Measurements from ENCODE around the gene PTCD3.

The PTCD3 gene

DNA sequence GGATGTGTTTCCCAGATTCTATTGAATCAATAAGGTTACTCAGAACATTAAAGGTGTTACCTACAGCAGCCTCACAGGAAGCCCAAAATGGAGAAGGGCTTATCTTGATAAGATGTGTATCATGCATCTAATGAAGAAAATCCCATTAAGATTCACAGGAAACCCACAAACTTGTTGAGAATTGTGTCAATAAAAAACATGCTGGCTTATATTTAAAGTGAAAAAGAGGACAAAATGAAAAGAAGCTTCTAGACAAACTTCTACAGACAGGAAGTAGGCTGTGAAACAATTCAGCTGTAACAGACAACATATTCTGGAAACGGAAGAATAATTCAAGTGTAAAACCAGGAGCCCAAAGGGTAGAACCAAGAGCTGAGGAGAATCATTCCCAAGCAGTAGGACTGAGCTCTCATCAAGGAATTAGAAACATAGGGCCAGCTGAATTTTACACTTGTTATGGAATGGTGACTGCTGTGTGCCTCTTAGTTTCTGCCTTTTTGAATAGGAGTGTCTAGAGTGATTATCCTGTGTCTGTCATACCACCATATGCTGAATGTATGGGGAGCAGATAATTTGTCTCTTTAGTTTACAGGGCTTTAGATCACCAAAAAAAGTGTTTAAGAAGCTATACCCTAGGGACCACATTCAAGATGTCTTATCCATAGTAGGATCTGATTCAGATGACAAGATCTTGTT lies 79.6 kb downstream of the PTCD3 start:
- DNase-seq (ENCODE audit: insufficient read length, low spot score) (no peak), FAIRE-seq (no peak)
- TF ChIP-seq, protein P1, sequence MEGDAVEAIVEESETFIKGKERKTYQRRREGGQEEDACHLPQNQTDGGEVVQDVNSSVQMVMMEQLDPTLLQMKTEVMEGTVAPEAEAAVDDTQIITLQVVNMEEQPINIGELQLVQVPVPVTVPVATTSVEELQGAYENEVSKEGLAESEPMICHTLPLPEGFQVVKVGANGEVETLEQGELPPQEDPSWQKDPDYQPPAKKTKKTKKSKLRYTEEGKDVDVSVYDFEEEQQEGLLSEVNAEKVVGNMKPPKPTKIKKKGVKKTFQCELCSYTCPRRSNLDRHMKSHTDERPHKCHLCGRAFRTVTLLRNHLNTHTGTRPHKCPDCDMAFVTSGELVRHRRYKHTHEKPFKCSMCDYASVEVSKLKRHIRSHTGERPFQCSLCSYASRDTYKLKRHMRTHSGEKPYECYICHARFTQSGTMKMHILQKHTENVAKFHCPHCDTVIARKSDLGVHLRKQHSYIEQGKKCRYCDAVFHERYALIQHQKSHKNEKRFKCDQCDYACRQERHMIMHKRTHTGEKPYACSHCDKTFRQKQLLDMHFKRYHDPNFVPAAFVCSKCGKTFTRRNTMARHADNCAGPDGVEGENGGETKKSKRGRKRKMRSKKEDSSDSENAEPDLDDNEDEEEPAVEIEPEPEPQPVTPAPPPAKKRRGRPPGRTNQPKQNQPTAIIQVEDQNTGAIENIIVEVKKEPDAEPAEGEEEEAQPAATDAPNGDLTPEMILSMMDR (IDR thresholded peaks at IDR 0.05; ENCODE audit: insufficient read depth, missing control alignments) = no peak

DNA sequence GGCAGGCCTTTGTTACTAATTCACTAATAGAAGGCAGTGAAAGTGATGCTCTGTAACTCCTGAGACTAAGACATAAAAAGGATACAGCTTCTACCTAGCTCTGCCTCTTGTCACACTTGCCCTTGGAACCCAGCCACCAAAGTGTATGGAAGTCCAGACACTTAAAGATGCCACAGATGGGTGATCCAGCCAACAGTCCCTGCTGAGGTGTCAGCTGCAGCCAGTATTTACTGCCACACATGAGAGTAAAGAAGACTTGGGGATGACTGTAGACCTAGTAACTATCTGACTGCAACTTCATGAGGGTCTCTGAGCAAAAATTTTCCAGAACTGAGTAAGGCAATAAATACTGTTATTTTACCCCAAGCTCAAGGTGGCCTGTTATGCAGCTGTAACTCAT lies 80.4 kb downstream of the PTCD3 start:
- TF ChIP-seq, protein P1 (IDR thresholded peaks at IDR 0.05; ENCODE audit: insufficient read depth, missing control alignments) = no peak
- DNase-seq (ENCODE audit: insufficient read length, low spot score) (no peak), FAIRE-seq (no peak)

DNA sequence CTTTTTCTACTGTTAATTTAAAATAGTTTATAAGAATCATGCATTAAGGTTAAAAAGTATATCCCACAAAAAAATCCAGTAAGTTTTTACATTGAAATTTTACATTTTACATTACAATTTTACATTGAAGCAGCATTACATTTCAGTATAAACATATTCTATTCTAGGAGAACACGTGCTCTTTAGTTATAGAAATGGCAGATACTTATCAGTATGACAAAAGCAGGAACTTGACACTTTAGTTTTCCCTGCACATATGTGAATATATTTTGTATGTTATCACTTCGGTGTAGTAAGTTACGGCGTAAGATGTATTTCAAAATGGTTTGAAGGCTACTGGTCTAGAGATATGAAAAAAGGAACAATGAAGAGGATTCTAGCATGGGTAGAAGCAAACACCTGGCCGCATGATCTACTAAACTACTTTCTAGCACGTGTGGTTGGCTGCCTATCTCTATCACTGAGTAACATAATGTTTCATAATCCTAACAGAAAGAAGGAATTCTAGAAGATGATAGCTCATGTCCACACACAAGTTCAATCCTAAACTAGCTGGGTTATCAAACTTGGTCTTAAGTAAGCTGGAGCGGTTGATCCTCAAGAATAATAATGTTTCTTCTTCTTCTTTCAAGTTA lies 83.9 kb downstream of the PTCD3 start:
- TF ChIP-seq, protein P1 (IDR thresholded peaks at IDR 0.05; ENCODE audit: insufficient read depth, missing control alignments) = no peak
- DNase-seq (ENCODE audit: insufficient read length, low spot score) = no peak
- no peak for FAIRE-seq

Measured in D721Med (cell line).